OCI-LY3 (cell line): Measurements from ENCODE around the gene ELP2.

ENCODE experiments used
- EZH2phosphoT487 ChIP-seq: fragments of 200-600 bp; shearing (Covaris generic); IDR thresholded peaks from 2 replicates; pipeline ENCODE4 v1.6.1; 2018; ENCODE audit warnings: antibody characterized with exemption, mixed run types, low read depth
- TF ChIP-seq, protein P1 (sequence below): fragments of 200-600, 300-600 bp; sonication (generic); IDR thresholded peaks from 2 replicates; pipeline ENCODE4 v1.5.1; 2014; ENCODE audit warnings: antibody characterized with exemption, low read length, low read depth

DNA sequence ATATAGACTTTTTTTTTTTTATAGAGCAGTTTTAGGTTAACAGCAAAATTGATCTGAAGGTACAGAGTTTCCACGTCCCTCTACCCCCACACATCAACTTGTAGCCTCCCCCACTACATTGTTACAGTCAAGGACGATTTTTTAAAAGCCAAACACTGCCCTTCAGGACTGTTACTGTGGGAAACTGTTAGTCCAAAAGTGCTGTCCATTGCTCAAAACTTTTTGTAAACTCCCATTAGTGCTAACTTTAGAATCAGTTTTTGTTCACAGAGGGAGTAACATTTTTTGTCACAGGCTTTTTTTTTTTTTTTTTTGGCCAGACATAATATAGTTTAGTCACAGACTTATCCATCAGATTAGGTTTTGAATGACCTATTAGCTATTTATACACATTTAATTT is 24.1 kb downstream of the ELP2 start:
- TF ChIP-seq, protein P1, sequence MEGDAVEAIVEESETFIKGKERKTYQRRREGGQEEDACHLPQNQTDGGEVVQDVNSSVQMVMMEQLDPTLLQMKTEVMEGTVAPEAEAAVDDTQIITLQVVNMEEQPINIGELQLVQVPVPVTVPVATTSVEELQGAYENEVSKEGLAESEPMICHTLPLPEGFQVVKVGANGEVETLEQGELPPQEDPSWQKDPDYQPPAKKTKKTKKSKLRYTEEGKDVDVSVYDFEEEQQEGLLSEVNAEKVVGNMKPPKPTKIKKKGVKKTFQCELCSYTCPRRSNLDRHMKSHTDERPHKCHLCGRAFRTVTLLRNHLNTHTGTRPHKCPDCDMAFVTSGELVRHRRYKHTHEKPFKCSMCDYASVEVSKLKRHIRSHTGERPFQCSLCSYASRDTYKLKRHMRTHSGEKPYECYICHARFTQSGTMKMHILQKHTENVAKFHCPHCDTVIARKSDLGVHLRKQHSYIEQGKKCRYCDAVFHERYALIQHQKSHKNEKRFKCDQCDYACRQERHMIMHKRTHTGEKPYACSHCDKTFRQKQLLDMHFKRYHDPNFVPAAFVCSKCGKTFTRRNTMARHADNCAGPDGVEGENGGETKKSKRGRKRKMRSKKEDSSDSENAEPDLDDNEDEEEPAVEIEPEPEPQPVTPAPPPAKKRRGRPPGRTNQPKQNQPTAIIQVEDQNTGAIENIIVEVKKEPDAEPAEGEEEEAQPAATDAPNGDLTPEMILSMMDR: no peak
- TF ChIP-seq EZH2phosphoT487: no peak
